AG04450 (cell line): ENCODE measurements around the gene ZBTB20. TPM values are rescaled to one million over a fixed set of nuclear protein-coding genes. Genes with fewer than 3 reads are reported as not detected.
A peak's percentile ranks its signal among the peaks of the same experiment; 100 is the strongest.

Experiments
- CTCF ChIA-PET: fragments of 300-600, 350-600 bp; formaldehyde crosslinking; extraction: SDS; loops from one replicate; lab custom pipeline; 2022; ENCODE audit warnings: antibody characterized with exemption, inconsistent platforms; lab: Charles Lee
- POLR2A ChIA-PET: fragments of 350-600 bp; formaldehyde crosslinking; extraction: SDS; loops from one replicate; lab custom pipeline; 2021; ENCODE audit warnings: antibody characterized with exemption, inconsistent platforms; lab: Yijun Ruan, JAX
- DNase-seq: peaks from one replicate; pipeline ENCODE4 v3.0.0-alpha.2; 2011; ENCODE audit warnings: low read depth, low spot score
- H3K27ac ChIP-seq: one replicate; pipeline ENCODE4 v1.5.1; 2012; ENCODE audit warnings: low read depth, low read length, control low read depth
- H3K27me3 ChIP-seq: one replicate; pipeline ENCODE4 v1.6.0; 2012; ENCODE audit warnings: low read length; ENCODE audit not compliant: control insufficient read depth, insufficient read depth
- H3K4me3 ChIP-seq: 2 replicates; pipeline ENCODE4 v1.5.1; 2011; ENCODE audit warnings: mild to moderate bottlenecking, low read depth, low read length, control low read depth
- H3K9me3 ChIP-seq: 2 replicates; pipeline ENCODE4 v1.5.1; 2012; ENCODE audit warnings: low read length; ENCODE audit not compliant: control insufficient read depth, insufficient read depth
- CTCF ChIP-seq: IDR thresholded peaks from 2 replicates; pipeline ENCODE4 v1.5.1; 2011; ENCODE audit warnings: low read depth, low read length, control low read depth, inconsistent platforms
- polyA plus RNA-seq: library from polyadenylated mRNA; depleted of rRNA; stranded (reverse); fragments of >200 nt; gene quantifications from 2 replicates; pipeline ENCODE4 v1.2.3, GENCODE V29; 2011

ZBTB20 gene
- polyA plus RNA-seq, 1 experiment = 3.0 TPM

GRCh38 chr3:115085197-115085865 is 61.8 kb downstream of the ZBTB20 start:
- POLR2A ChIA-PET = no interaction called here
- H3K4me3 ChIP-seq = no peak overlapping the region
- H3K27me3 ChIP-seq = no peaks in the 10 kb centered on the region
- DNase-seq = no peak
- H3K9me3 ChIP-seq = no peaks in the 10 kb centered on the region
- H3K27ac ChIP-seq = no peak overlapping the region
- peak; percentile 41 for TF ChIP-seq CTCF
- CTCF ChIA-PET = interaction anchor here (0.5 to 1.5 kb wide), 6 partner anchors 9 to 701 kb away, joined by 3 to 5 read pairs (median 3); no protein-coding TSS in a partner anchor

- H3K27me3 ChIP-seq = no peaks in the 10 kb centered on the region
- H3K27ac ChIP-seq = no peak overlapping the region
Observed at GRCh38 chr3:115084686-115085085, 62.4 kb downstream of the ZBTB20 start.

GRCh38 chr3:115082260-115082659 is 64.8 kb downstream of the ZBTB20 start:
- ChIA-PET POLR2A (no interaction called here), CTCF (interaction anchor here (0.6 kb wide), 1 partner anchor 10 kb away, joined by 3 read pairs; no protein-coding TSS in a partner anchor)
- Histone ChIP-seq H3K4me3 (no peak overlapping the region), H3K27me3 (no peaks in the 10 kb centered on the region), H3K27ac (no peak overlapping the region), H3K9me3 (no peaks in the 10 kb centered on the region)
- TF ChIP-seq CTCF = no peak
- DNase-seq = no peak

More at GRCh38 chr3:115084686-115085085, 62.4 kb downstream of the ZBTB20 start:
- ChIA-PET POLR2A (no interaction called here), CTCF (interaction anchor here (1.2 to 1.5 kb wide), 2 partner anchors 11 to 666 kb away, joined by 3 read pairs; no protein-coding TSS in a partner anchor)
- no peak for TF ChIP-seq CTCF
- no peak for DNase-seq
- Histone ChIP-seq H3K4me3 (no peak overlapping the region), H3K9me3 (no peaks in the 10 kb centered on the region)

GRCh38 chr3:115081444-115081843 is 65.6 kb downstream of the ZBTB20 start:
- no peak overlapping the region for H3K27ac ChIP-seq
- ChIA-PET CTCF (interaction anchor here (0.8 kb wide), 1 partner anchor 11 kb away, joined by 4 read pairs; no protein-coding TSS in a partner anchor), POLR2A (no interaction called here)
- no peaks in the 10 kb centered on the region for H3K9me3 ChIP-seq
- H3K27me3 ChIP-seq = no peaks in the 10 kb centered on the region
- no peak overlapping the region for H3K4me3 ChIP-seq
- TF ChIP-seq CTCF = no peak
- DNase-seq = no peak
